Erythroblast (primary cell): ENCODE data around the gene ZP1.

Experiments used
- GATA1 ChIP-seq: IDR thresholded peaks from 2 replicates; pipeline ENCODE4 v1.6.1; 2011; ENCODE audit warnings: low read depth, mild to moderate bottlenecking, control low read depth, low read length, moderate library complexity
- POLR2A ChIP-seq: IDR thresholded peaks from 2 replicates; pipeline ENCODE4 v1.6.1; 2011; ENCODE audit warnings: mild to moderate bottlenecking, low read length

DNA sequence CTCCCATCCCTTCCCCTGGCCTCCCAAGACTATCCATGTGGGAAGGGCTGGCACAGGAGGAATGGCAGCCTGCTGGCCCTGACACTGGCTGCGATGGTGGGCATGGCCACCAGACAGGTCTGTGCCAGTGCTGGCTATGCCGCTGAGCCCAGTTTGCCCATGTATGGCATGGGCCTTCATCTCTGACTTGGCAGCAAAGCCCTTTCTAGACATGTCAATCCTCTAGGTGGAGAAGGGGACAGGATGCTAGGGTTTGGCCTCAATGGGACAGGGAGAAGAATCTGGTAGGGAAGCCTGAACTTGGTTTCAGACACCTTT is 8.8 kb downstream of the ZP1 start:
- TF ChIP-seq POLR2A: no peak
- TF ChIP-seq GATA1: no peak
